RWPE1 (cell line): Measurements from ENCODE around the gene DMD.

Experiments
- CTCF ChIA-PET: fragments of 350-600 bp; sonication (Branson Sonifier 250); formaldehyde crosslinking; extraction: SDS; loops from one replicate; lab custom pipeline; 2021; lab: Yijun Ruan, JAX
- POLR2A ChIA-PET: fragments of 400-600 bp; formaldehyde crosslinking; extraction: SDS; loops from one replicate; lab custom pipeline; 2020; ENCODE audit warnings: antibody characterized with exemption; ENCODE audit not compliant: low non-redundant PET; lab: Yijun Ruan, JAX
- DNase-seq: peaks from one replicate; pipeline ENCODE4 v3.0.0; 2012; ENCODE audit warnings: low spot score
- H3K27ac ChIP-seq: fragments of 450-650 bp; 2 replicates; pipeline ENCODE4 v1.5.1; 2017
- TF ChIP-seq, protein P1 (sequence below): fragments of 450-650 bp; conservative IDR thresholded peaks from 2 replicates; pipeline ENCODE4 v1.5.1; 2017; ENCODE audit warnings: low read depth, mild to moderate bottlenecking

Gene DMD

DNA sequence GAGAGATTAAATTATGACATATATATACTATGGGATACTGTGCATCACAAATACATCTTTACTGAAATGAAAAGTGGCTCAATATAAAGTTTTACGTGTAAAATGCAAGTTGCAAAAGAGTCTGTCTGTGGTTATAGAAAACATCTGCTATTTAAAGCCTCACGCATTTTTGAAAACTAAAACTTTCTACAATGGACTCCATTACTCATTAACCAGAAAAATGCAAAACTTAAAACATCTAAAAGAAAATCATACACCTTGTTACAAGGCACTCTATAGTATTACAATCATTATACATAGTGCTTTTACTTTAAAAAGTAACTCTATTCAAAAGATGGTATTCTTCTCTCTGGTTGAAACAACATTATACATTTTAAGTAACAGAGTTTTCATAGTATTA, 755.6 kb downstream of the DMD start:
- H3K27ac ChIP-seq = no peak overlapping the region
- CTCF ChIA-PET = no interaction called here
- no peak for DNase-seq
- POLR2A ChIA-PET = no interaction called here
- TF ChIP-seq, protein P1, sequence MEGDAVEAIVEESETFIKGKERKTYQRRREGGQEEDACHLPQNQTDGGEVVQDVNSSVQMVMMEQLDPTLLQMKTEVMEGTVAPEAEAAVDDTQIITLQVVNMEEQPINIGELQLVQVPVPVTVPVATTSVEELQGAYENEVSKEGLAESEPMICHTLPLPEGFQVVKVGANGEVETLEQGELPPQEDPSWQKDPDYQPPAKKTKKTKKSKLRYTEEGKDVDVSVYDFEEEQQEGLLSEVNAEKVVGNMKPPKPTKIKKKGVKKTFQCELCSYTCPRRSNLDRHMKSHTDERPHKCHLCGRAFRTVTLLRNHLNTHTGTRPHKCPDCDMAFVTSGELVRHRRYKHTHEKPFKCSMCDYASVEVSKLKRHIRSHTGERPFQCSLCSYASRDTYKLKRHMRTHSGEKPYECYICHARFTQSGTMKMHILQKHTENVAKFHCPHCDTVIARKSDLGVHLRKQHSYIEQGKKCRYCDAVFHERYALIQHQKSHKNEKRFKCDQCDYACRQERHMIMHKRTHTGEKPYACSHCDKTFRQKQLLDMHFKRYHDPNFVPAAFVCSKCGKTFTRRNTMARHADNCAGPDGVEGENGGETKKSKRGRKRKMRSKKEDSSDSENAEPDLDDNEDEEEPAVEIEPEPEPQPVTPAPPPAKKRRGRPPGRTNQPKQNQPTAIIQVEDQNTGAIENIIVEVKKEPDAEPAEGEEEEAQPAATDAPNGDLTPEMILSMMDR = no peak

GRCh38 chrX:32451954-32452695, 759.2 kb downstream of the DMD start:
- POLR2A ChIA-PET = no interaction called here
- TF ChIP-seq, protein P1 = no peak
- no peak overlapping the region for H3K27ac ChIP-seq

GRCh38 chrX:32448945-32449344, 762.4 kb downstream of the DMD start:
- TF ChIP-seq, protein P1 = no peak
- POLR2A ChIA-PET = no interaction called here
- CTCF ChIA-PET = interaction anchor here (0.5 kb wide), 1 partner anchor 429 kb away, joined by 4 read pairs; no protein-coding TSS in a partner anchor
- DNase-seq = no peak
- H3K27ac ChIP-seq = no peak overlapping the region

More at GRCh38 chrX:32451954-32452695, 759.2 kb downstream of the DMD start:
- no peak for DNase-seq
- CTCF ChIA-PET = interaction anchor here (1.2 kb wide), 1 partner anchor 32 kb away, joined by 3 read pairs; no protein-coding TSS in a partner anchor

DNA sequence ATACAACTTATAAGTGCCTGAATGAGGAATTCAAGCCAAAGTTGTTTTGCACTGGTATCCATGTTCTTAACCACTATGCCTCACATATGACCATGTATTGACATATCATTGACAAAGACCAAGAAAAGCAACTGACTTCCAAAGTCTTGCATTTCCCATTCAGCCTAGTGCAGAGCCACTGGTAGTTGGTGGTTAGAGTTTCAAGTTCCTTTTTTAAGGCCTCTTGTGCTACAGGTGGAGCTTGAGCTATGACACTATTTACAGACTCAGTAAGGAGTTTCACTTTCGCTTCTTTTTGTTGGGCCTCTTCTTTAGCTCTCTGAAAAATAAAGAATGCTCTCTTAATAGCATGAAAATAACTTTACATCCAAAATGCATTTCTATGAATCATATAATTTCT, 763.0 kb downstream of the DMD start:
- ChIA-PET POLR2A (no interaction called here), CTCF (no interaction called here)
- DNase-seq = no peak
- H3K27ac ChIP-seq = no peak overlapping the region
- TF ChIP-seq, protein P1 = no peak

GRCh38 chrX:32447640-32448039, 763.7 kb downstream of the DMD start:
- no peak overlapping the region for H3K27ac ChIP-seq
- POLR2A ChIA-PET = no interaction called here
- CTCF ChIA-PET = no interaction called here

DNA sequence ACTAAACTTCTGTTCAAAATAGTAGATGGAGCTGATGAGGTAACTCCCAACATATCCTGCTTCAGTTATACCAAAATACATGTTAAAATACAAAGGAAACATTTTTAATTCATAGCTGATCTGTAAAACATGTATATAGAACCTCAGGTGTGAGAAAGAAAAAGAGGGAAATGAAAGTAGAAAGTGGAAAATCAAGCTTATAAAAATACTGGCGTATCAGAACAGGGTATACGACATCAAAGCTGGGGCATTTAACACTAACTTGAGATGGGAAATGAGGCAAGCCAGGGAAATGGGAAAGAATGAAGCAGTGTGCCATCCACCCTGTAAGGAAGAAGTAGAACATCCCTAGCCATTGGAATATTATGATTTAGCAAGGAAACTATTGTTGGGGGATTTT, 767.5 kb downstream of the DMD start:
- ChIA-PET CTCF (interaction anchor here (0.7 kb wide), 1 partner anchor 27 kb away, joined by 3 read pairs; no protein-coding TSS in a partner anchor), POLR2A (no interaction called here)
- no peak overlapping the region for H3K27ac ChIP-seq
- no peak for DNase-seq
- TF ChIP-seq, protein P1 = no peak

More at GRCh38 chrX:32447640-32448039, 763.7 kb downstream of the DMD start:
- TF ChIP-seq, protein P1 = no peak
- no peak for DNase-seq
